HG03558 (cell line): Measurements from ENCODE around the gene IFI44.

ENCODE experiments used
- ATAC-seq: cut with Tn5 transposase; IDR thresholded peaks from one replicate; pipeline ENCODE4 v1.9.1; 2021; ENCODE audit warnings: moderate number of reproducible peaks; ENCODE audit not compliant: unreplicated experiment; ENCODE audit errors: extremely low read depth

IFI44 gene

DNA sequence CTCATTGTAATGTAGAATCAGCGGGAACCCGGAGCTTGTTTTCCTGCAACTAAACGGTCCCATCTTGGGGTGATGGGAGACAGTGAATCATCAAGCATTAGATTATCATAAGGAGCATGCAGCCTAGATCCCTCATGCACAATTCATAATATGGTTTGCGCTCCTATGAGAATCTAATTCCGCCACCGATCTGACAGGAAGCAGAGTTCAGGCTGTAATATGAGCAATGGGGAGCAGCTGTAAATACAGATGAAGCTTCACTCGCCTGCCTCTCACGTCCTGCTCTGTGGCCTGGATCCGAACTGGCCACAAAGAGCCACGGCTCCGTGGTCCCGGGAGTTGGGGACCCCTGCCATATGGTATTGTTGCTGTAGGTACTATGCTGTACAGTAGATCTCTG is 1.6 kb downstream of the IFI44 start:
- no peak for ATAC-seq

DNA sequence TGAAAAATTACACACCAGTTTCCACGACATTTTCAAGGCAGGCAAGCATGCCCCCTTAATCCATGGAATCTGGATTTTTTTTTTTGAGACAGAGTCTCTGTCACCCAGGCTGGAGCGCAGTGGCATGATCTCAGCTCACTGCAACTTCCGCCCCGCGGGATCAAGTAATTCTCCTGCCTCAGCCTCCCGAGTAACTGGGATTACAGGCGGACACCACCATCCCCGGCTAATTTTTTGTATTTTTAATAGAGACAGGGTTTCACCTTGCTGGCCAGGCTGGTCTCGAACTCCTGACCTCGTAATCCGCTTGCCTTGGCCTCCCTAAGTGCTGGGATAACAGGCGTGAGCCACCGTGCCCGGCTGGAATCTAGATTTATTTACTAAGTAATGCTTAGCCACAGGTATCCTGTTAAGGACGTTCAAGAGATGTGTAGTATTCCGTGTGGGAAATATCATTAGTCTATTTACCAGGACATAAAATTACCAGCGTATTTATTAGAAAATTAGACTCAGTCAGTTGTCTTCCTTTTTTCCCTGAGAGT is 2.5 kb downstream of the IFI44 start:
- no peak for ATAC-seq

DNA sequence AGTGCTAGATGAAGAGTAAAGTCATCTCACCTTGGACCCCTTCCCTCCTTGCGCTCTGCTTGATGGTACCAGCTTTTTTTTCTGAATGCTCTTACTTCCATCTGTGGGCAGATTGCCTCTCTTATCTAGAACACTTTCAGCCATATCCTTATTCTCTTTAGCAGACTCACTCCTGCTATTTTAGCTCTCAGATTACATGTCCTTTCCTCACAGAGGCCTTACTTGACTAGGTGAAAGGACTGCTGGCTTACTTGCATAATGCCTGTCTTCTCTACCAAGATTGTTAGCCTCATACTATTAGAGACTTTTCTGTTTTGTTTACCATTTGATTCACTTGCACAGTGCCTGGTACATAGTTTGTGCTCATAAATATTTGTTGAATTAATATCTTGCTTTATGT is 9.3 kb downstream of the IFI44 start:
- ATAC-seq, result no peak

DNA sequence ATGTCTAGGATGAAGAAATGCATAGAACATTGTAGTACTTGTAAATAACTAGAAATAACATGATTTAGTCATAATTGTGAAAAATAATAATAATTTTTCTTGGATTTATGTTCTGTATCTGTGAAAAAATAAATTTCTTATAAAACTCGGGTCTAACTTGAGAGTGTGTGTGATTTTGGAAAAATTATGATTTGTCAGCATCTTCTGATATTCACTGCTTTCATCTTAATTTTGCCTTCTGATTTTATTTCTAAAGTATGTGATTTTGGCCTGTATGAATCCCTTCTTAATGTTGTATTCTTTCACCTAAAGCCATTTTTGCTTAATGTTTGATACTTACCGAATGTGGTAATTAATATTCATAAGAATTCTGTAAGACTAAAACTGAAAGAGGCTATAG is 14.3 kb downstream of the IFI44 start:
- ATAC-seq, result no peak

DNA sequence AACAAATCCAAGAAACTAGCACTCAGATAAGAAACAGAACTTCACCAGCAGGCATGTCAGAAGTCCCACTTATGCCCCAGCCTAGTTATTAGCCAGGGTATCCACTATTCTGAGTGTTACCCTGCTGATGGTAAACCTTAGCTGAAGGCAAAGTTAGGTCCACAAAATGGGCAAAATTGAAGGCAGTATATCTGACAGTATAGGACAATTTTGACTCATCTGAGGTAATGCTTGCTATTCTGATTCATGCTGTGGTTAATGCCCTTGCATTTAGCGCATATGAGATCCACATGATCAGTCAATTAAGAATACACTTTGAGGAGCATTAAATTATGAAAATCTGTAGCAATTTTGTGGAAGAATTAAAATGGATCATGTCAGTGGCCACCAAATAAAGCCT is 15.1 kb downstream of the IFI44 start:
- no peak for ATAC-seq

DNA sequence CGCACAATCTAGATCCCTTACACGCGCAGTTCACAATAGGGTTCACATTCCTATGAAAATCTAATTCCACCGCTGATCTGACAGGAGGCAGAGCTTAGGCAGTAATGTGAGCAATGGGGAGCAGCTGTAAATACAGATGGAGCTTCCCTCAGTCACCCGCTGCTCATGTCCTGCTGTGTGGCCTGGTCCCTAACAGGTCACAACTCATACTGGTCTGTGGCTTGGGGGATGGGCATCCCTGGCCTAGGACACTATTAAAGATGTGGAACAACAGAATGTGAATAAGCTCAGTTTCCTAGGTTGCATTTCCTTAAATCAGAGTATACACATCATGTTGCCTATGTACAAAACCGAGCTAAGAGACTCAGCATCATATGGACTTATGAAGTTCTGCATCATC is 16.2 kb downstream of the IFI44 start:
- ATAC-seq, result no peak

DNA sequence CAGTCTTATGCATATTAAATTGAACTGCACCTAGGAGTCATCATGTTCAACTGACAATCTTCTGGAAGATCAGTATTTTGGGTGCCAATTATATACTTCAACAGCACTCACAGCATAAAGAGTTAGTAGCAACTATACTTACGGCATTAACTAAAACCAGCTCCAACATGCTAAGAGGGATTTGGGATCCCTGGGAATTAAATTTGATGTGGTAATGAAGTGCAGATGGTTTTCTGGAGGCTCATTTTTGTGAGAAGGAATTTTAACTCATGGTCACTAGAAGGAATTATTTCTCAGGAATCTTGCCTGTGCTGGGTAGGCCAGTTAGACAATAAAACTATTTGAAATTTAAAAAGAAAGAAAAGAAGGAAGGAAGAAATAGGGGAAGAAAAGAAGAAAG is 18.3 kb downstream of the IFI44 start:
- ATAC-seq, result no peak

DNA sequence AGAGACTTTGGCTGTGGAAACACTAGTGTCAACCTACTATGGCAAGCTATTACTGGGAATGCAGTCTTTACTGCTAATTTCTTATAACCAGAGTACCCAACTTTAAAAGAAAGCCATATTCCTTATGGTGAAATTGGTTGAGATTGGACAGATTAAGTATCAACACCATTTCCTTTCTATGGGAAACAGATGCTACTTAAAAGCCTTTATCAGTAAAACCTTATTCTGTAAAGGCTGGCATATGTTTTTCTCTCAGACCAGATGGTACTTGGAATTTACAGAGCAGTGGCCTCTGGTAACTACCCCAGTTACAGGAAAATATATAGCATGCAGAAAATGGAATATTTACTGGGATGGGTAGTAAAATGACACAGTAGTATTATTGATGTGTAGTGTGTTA is 18.8 kb downstream of the IFI44 start:
- no peak for ATAC-seq

DNA sequence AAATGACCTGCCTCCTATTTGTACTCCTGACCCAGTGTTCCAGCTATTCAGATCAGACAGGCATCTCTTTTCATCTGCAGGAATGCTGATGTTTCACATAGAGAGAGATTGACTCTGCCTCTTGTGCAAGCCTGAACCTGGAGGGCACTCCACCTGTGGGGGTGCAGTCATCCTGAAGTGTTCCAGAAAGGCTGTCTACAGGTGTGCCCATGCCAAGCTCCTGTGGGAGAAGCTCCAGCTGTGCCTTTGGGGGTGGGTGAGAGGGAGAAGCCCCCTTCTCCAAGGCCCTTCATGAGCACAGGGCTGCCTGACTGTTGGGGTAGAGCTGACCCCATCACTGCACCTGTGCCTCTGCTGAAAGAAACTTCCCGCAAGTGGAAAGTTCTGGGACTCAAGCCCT is 22.8 kb downstream of the IFI44 start:
- no peak for ATAC-seq

DNA sequence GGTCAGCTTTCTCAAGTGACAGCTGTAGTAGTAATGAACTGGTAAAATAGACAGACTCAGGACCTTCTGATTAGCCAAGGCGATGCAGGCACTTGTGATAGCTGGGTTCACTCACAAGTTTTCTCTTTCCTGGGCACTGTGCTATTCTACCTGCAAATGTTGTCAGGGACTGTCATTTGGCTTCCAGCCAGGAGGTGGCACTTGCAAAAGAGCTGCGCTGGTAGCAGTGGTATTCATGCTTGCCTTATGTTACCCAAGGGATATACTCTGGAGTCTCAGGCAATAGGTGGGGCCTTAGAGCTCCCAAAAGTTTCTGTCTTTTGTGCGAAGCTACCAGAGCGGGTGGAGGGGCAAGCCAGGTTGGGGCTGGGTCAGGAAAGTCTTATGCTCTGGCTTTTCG is 23.5 kb downstream of the IFI44 start:
- no peak for ATAC-seq

DNA sequence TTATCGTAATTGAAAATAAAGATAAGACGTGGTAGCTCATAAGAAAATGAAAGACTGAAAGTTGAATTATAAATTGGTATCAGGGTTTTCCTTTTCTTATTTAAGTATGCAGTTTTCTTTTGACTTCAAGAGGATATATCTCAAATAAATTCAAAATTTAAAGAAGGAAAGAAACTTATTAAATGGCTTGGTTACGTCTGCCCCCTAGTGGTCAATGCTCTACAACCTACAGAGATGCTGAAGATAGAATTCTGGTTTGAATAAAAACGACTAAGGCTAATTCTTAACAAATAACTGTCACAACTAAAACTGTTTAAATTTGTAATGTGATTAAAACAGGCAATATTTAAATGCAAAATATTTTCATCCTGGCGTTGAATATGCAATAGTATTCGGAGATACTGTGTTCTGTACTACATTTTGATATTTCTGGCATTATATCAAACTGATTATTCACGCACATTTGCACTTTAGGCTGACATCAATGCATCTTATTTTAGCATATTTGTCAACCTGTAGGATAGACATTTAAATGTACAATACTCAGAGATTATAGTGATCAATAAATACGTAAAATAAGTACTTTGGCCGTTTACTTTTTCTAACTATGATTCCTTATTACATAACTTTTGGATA is 26.8 kb downstream of the IFI44 start:
- ATAC-seq, result no peak

DNA sequence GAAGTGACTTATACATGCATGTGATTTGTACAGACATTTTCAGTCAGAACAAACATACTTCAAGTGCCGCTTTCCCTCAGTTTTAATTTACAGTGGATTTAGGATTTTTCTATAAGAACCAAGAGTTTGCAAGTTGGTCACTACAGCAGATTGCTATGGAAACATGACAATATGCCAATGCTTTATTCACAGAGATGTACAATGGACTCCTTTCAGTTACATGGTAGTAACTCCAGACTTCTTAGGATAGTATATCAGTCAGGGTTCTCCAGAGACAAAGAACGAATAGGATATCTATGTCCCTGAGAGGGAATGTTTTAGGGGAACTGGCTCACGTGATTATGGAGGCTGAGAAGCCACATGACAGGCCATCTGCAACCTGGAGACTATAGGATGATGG is 27.4 kb downstream of the IFI44 start:
- ATAC-seq, result no peak

DNA sequence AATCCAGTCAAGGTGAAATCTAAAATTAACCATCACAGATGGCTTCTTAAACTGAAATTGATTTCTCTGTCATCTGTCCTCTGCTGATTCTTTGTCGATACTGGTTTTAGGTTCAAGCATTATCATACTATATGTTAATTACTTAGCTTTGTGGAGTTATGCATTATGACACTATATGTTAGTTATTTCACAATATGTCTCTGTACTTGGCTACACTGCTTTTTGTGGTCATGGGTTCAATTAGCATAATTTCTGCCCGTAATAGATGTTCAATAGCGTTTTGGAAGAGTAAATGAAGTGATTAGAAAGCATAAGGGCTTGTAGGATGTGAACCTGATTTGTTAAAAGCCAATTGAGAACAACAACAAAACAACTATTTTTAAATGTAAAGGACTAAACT is 28.2 kb downstream of the IFI44 start:
- no peak for ATAC-seq

DNA sequence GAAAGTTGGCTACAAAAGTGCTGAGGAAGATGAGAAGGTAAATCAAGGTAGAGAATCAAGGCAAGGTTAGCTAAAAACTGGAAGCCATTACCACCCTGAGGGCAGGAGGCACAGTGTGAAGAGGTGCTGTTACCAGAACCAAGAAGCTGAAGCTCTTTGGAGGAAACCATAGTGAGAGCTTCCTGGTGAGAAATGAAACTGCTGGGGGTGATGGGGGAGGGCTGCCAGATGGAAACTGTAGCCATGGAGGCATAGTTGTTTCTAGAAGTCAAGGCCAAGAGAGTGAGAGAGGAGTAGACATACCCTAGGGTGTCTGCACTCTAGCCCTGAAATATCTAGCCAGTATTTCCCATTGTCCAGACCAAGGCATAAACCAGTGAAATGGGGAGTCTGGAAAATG is 28.7 kb downstream of the IFI44 start:
- peak; percentile 68 for ATAC-seq

DNA sequence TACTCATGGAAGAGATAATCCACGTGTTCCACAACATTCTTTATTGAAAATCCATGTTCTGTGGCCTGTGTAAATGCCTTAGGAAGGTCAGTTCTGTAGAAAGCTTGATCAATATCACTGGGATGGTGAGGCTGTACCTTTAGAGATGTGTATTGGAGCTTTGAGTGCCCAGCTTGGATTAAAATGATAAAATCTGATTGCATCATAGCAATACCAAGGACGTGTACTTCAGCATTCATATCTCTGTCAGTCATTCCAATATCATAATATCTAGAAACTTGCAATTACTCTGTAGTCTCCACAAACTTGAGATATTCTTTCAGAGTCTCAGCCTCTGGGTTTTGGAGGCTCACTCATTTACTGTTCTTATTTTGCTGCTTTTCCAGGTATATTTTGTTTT is 31.6 kb downstream of the IFI44 start:
- ATAC-seq, result no peak

DNA sequence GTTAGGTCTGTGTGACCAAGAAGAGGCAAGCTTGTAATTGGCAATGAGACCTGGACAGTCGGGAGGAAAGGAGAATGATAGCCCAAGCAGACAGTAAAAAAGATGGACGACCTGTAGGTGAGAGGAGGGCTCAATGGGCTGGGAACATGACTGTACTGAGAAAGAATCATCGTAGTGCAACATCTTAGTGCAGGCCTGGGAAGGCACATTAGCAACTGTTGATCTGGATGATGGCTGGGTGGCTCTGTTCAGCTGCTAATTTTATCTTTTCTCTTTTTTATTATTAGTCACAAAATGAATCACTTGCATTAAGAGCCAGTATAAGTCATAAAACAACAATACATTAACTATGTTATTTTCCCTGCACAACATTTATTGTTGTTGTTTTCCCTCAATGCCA is 32.9 kb downstream of the IFI44 start:
- no peak for ATAC-seq

DNA sequence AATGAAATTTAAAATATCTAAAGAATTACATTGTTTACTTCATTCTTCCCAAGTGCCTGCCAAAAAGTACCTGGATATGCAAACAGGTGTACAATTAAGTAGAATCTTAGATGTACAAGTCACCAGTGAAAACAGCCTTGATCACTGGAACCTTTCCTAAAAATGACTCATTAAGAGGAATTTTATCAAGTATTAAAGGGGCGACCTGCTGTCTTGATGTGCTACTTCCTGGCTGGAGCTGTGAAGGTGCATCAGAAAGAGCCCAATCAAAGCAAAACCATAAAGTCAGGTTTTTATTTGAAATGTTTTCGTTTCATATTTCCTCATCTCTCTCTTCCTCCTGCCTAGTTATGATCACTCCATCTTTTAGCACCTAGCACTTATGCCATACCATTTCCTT is 33.4 kb downstream of the IFI44 start:
- ATAC-seq, result no peak

DNA sequence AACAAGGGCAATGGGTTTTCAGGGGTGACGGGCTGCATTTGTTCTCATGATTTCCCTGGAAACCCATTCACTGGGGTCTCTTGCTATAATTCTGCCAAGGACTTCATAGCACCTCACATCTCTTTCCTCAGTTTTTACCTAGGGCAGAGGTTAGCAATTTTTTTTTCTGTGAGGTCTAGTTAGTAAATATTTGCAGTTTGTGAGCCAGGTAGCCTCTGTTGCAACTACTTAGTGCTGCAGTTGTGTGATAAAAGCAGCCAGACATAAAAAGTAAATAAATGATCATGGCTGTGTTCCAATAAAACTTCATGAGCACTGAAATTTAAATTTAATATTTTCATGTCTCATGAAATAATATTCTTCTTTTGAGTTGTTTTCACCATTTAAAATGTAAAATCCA is 37.7 kb downstream of the IFI44 start:
- ATAC-seq, result no peak

DNA sequence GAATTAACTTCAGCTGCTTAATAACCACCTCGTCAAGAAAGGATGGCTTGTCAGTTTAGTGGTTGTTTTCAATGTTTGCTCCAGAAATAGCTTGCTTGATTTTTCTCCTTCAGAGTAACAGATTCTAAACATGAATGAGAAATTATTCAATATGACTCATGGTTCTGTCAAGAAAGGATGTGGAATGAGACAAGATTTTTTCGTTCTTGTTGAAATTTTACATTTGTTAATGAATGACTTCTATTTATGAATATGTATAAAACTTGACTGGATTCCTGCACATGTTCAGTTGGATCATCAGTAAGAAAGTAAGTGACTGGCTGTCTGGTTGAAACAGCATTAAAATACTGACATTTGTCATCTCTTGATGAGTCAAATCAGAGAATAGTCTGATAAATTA is 38.3 kb downstream of the IFI44 start:
- no peak for ATAC-seq

DNA sequence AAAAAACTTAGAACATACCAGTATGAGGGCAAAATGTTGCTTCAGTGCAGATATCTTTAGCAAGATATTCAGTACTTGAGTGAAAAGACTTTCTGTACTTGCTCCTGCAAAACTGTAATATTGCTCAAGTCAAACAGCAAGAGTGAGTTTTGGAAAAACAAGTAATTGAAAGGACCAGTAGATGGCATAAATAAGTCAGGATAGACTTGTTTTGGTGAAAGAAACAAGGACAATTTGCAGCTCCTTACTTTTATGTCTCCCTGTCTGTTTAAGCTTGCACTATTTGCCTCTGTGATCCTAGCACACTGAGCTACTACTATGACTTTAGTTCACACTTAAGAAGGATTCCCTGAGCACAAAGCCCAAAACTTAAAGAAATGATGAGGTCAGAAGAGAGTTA is 39.1 kb downstream of the IFI44 start:
- no peak for ATAC-seq

DNA sequence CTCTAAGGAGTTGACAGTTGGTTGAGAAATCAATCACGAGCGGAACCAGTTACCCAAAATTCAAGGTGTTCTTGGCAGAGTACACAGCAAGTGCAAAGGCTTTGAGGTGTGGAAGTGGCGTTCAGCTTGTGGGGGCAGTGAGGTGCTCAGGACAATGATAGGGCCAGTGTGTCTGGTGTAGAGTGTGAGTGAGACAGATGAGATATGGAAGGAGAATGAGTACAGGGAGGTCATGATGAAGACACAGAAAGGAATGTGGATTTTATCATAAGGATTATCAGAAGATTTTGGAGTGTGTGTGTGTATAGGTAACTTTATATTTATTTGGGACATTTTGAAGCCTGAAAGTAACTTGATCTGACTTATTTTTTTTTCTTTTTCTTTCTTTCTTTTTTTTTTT is 40.9 kb downstream of the IFI44 start:
- no peak for ATAC-seq

DNA sequence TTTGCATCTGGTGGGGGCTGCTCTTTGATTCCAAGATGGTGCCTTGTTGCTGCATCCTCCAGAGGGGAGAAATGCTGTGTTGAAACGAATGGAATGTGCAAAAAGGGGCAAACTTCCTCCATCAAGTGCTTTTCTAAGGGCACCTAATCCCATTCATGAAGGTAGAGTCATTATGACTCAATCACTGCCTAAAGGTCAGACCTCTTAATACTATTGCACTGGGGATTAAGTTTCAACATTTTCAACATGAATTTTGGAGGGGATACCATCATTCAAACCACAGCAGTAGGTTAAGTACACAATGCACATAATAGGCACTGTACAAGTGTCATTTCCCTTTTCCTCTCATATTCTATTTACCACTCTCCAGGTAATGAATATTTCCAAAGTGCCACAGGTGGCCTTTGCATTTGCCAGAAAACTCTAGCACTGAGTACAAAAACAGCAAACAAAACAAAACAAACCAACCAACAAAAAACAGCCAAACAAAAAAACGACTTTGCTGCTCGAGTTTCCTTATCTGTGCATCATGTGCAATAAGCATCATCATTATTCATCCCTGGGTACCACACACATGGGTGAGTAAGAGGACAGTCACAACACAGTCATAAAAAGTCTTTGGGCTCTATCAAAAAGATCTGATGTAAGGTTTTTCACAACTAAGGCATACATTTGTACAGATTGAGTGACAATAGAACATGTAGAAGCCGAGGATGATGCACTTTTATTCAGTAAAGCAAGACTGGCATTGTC is 42.5 kb downstream of the IFI44 start:
- no peak for ATAC-seq
